ENCODE measurements around the gene PLIN3. TPM values are rescaled to one million over a fixed set of nuclear protein-coding genes. Genes with fewer than 3 reads are reported as not detected.

PLIN3 gene
- total and polyA plus RNA-seq, 9 of the 15 experiments (the other 6 are each of a cell fraction or from before 2014, with no cell fraction given) = 7.5 to 75.6 (median 43.1) TPM

GRCh38 chr19:4911786-4912672 lies 44.6 kb upstream of the PLIN3 start (continued):
- TF ChIP-seq TEAD1 (CRISPR knock-in tag; IDR thresholded peaks at IDR 0.05) = 0 out of 4 replicates have a peak, but pooled peaks of 1 of the 2 experiments have one; percentile 39
- TF ChIP-seq CC2D1A (IDR thresholded peaks at IDR 0.05) = 0 out of 2 replicates have a peak, but pooled peaks have one; percentile 65
- TF ChIP-seq DEAF1 (CRISPR knock-in tag; IDR thresholded peaks at IDR 0.05) = peak; percentile 40; the same call in 1 of the 2 replicates
- no peak for TF ChIP-seq MITF (IDR thresholded peaks at IDR 0.05)
- TF ChIP-seq FOXK2 (conservative IDR thresholded peaks at IDR 0.05 in 1 of 2, IDR thresholded peaks at IDR 0.05 in 1 of 2; ENCODE audit: low read depth in 2 of 2) = peak; percentile 79 to 83
- TF ChIP-seq PTTG1 (tag; IDR thresholded peaks at IDR 0.05; ENCODE audit: low read depth) = no peak
- peak; percentile 58 for TF ChIP-seq ZBTB7A (IDR thresholded peaks at IDR 0.05; ENCODE audit: borderline replicate concordance, control insufficient read depth, low read depth, low read length)
- no peak for TF ChIP-seq PURB (CRISPR knock-in tag; IDR thresholded peaks at IDR 0.05; ENCODE audit: low read depth)
- no peak for TF ChIP-seq KAT7 (CRISPR knock-in tag; IDR thresholded peaks at IDR 0.05; ENCODE audit: borderline replicate concordance)
- peak; percentile 55 for TF ChIP-seq XRCC5 (IDR thresholded peaks at IDR 0.05; ENCODE audit: low read depth, low read length)
- TF ChIP-seq ARID2 (IDR thresholded peaks at IDR 0.05) = 0 out of 2 replicates have a peak, but pooled peaks have one; percentile 38
- peak; percentile 40; the same call in 1 of the 2 replicates for TF ChIP-seq VEZF1 (CRISPR knock-in tag; IDR thresholded peaks at IDR 0.05)
- peak; percentile 69 to 73 for TF ChIP-seq RAD21 (CRISPR knock-in tag; conservative IDR thresholded peaks at IDR 0.05 in 1 of 2, IDR thresholded peaks at IDR 0.05 in 1 of 2)
- peak; percentile 16 for TF ChIP-seq KDM5B (IDR thresholded peaks at IDR 0.05; ENCODE audit: insufficient replicate concordance, low read depth, low read length)
- no peak for TF ChIP-seq PCBP1 (IDR thresholded peaks at IDR 0.05; ENCODE audit: low read depth, low read length, poor library complexity, severe bottlenecking)
- no peak for TF ChIP-seq TCFL5 (CRISPR knock-in tag; conservative IDR thresholded peaks at IDR 0.05)
- no peak for TF ChIP-seq MBD2 (IDR thresholded peaks at IDR 0.05; ENCODE audit: borderline replicate concordance, low read depth)
- TF ChIP-seq RBM34 (IDR thresholded peaks at IDR 0.05; ENCODE audit: borderline replicate concordance, insufficient read depth, low read length) = no peak
- no peak for TF ChIP-seq PHF20 (IDR thresholded peaks at IDR 0.05; ENCODE audit: partially characterized antibody)
- TF ChIP-seq MAX (CRISPR knock-in tag; IDR thresholded peaks at IDR 0.05) = peak; percentile 59
- TF ChIP-seq RAD51 (IDR thresholded peaks at IDR 0.05; ENCODE audit: borderline replicate concordance, low read depth) = no peak

Data from K562 (cell line).